ENCODE results near the gene OVCA2.

OVCA2 gene

DNA sequence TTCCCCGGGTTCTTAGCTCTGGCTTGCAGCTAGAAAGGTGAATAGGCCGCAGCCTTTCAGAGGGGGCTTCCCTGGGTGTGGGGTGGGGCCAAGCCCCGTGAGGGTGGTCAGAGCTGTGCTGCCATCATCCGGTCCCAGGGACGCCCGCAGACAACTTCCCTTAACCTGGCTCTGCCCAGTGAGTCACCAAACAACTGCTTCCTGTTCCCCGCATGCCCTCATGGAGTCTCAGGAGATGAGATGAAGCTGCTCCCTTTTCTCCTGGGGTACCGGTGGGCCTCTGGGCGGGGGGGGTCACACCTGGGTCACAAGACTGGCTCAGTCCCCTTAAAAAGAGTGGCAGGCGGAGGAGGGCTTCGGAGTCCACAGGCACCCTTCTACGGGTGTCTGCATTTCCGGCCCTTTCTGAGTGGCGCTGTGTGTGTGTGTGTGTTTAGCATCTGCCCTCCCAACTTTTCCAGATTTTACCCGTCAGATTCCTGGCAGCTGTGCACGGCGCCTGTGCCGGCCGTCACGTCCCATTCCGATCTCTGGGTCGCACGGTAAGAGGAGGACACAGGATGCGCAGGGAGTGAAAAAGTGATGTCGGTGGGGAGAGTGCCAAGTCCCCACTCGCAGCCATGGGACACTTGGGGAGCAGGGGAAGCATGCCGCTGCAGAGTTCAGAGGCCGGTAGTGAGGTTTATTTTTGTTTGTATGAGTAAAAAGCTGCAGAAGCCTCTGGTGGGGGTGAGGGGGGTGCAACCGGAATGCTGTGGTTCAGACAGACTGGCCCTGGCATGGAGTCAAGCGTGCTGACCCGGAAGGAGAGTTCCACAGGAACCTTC, 29.8 kb downstream of the OVCA2 start:
- peaks cover 74% of the 10 kb centered on the region; the same call in 1 of the 2 replicates for H3K36me3 ChIP-seq (ENCODE audit: insufficient read depth, low read length)
- H3K27me3 ChIP-seq (ENCODE audit: insufficient read depth, low read length, poor library complexity, severe bottlenecking), result no peaks in the 10 kb centered on the region
- H2AFZ ChIP-seq (ENCODE audit: low read length), result no peak overlapping the region
- TF ChIP-seq CTCF (conservative IDR thresholded peaks at IDR 0.05; ENCODE audit: low read length), result no peak
- no peak for TF ChIP-seq EZH2phosphoT487 (IDR thresholded peaks at IDR 0.05; ENCODE audit: borderline replicate concordance)
- no peaks in the 10 kb centered on the region for H3K9me3 ChIP-seq (ENCODE audit: insufficient read depth, low read depth, low read length)
- no peaks in the 10 kb centered on the region for H3F3A ChIP-seq (ENCODE audit: low read depth)
- H3K79me2 ChIP-seq (ENCODE audit: insufficient read depth, low read length), result no peaks in the 10 kb centered on the region
- no peaks in the 10 kb centered on the region for H3K9me2 ChIP-seq (replicated peaks; ENCODE audit: low read depth, low read length)
- H3K4me3 ChIP-seq (ENCODE audit: low read length, poor library complexity, severe bottlenecking), result no peak overlapping the region
- H3K4me1 ChIP-seq (ENCODE audit: insufficient read depth, low read length, poor library complexity, severe bottlenecking), result no peaks in the 10 kb centered on the region
- no peaks in the 10 kb centered on the region for H4K20me1 ChIP-seq (ENCODE audit: insufficient read depth, low read length, poor library complexity, severe bottlenecking)
- H3K4me2 ChIP-seq (ENCODE audit: low read depth, low read length, poor library complexity, severe bottlenecking), result no peak overlapping the region
- no peak overlapping the region for H3K9ac ChIP-seq (ENCODE audit: low read depth, low read length, poor library complexity, severe bottlenecking)

GRCh38 chr17:2074919-2075318, 33.1 kb downstream of the OVCA2 start:
- no peaks in the 10 kb centered on the region for H3K9me2 ChIP-seq (replicated peaks; ENCODE audit: low read depth, low read length)
- no peak overlapping the region for H3K9ac ChIP-seq (ENCODE audit: low read depth, low read length, poor library complexity, severe bottlenecking)
- H3K4me1 ChIP-seq (ENCODE audit: insufficient read depth, low read length, poor library complexity, severe bottlenecking), result no peaks in the 10 kb centered on the region
- H3K27me3 ChIP-seq (ENCODE audit: insufficient read depth, low read length, poor library complexity, severe bottlenecking), result no peaks in the 10 kb centered on the region
- no peaks in the 10 kb centered on the region for H3F3A ChIP-seq (ENCODE audit: low read depth)
- no peaks in the 10 kb centered on the region for H3K9me3 ChIP-seq (ENCODE audit: insufficient read depth, low read depth, low read length)
- peaks cover 73% of the 10 kb centered on the region; the same call in 1 of the 2 replicates for H3K36me3 ChIP-seq (ENCODE audit: insufficient read depth, low read length)
- no peak overlapping the region for H3K4me2 ChIP-seq (ENCODE audit: low read depth, low read length, poor library complexity, severe bottlenecking)
- no peaks in the 10 kb centered on the region for H4K20me1 ChIP-seq (ENCODE audit: insufficient read depth, low read length, poor library complexity, severe bottlenecking)
- H3K4me3 ChIP-seq (ENCODE audit: low read length, poor library complexity, severe bottlenecking), result no peak overlapping the region
- no peak overlapping the region for H2AFZ ChIP-seq (ENCODE audit: low read length)
- H3K79me2 ChIP-seq (ENCODE audit: insufficient read depth, low read length), result no peaks in the 10 kb centered on the region
- no peak for TF ChIP-seq EZH2phosphoT487 (IDR thresholded peaks at IDR 0.05; ENCODE audit: borderline replicate concordance)
- no peak for TF ChIP-seq CTCF (conservative IDR thresholded peaks at IDR 0.05; ENCODE audit: low read length)

- no peaks in the 10 kb centered on the region for H3F3A ChIP-seq (ENCODE audit: low read depth)
- no peak overlapping the region for H3K9ac ChIP-seq (ENCODE audit: low read depth, low read length, poor library complexity, severe bottlenecking)
- H3K4me3 ChIP-seq (ENCODE audit: low read length, poor library complexity, severe bottlenecking), result no peak overlapping the region
- no peaks in the 10 kb centered on the region for H3K9me3 ChIP-seq (ENCODE audit: insufficient read depth, low read depth, low read length)
- H3K4me1 ChIP-seq (ENCODE audit: insufficient read depth, low read length, poor library complexity, severe bottlenecking), result no peaks in the 10 kb centered on the region
- H3K27me3 ChIP-seq (ENCODE audit: insufficient read depth, low read length, poor library complexity, severe bottlenecking), result no peaks in the 10 kb centered on the region
- H3K79me2 ChIP-seq (ENCODE audit: insufficient read depth, low read length), result no peaks in the 10 kb centered on the region
- no peak for TF ChIP-seq CTCF (conservative IDR thresholded peaks at IDR 0.05; ENCODE audit: low read length)
- TF ChIP-seq EZH2phosphoT487 (IDR thresholded peaks at IDR 0.05; ENCODE audit: borderline replicate concordance), result no peak
- no peaks in the 10 kb centered on the region for H4K20me1 ChIP-seq (ENCODE audit: insufficient read depth, low read length, poor library complexity, severe bottlenecking)
- no peak overlapping the region for H2AFZ ChIP-seq (ENCODE audit: low read length)
- peaks cover 74% of the 10 kb centered on the region; the same call in 1 of the 2 replicates for H3K36me3 ChIP-seq (ENCODE audit: insufficient read depth, low read length)
- H3K4me2 ChIP-seq (ENCODE audit: low read depth, low read length, poor library complexity, severe bottlenecking), result no peak overlapping the region
- H3K9me2 ChIP-seq (replicated peaks; ENCODE audit: low read depth, low read length), result no peaks in the 10 kb centered on the region
Measured at GRCh38 chr17:2075336-2076086, 33.7 kb downstream of the OVCA2 start.
